Activated CD4-positive, alpha-beta T cell treated with anti-CD3 and anti-CD28 coated beads for 36 hours (primary cell): ENCODE data around the gene TBC1D19. TPM values are rescaled to one million over a fixed set of nuclear protein-coding genes. Genes with fewer than 3 reads are reported as not detected.
A peak's percentile ranks its signal among the peaks of the same experiment; 100 is the strongest.

Experiments used
- ATAC-seq: fragments of 200-7000 bp; cut with Tn5 transposase; one replicate; pipeline ENCODE4 v1.10.0; 2021; ENCODE audit warnings: mild to moderate bottlenecking, moderate library complexity
- CTCF ChIA-PET: fragments of 350-600 bp; sonication (Branson Sonifier 250); formaldehyde crosslinking; loops from one replicate; lab custom pipeline; 2021; ENCODE audit warnings: antibody characterized with exemption; lab: Charles Lee
- POLR2A ChIA-PET: fragments of 350-600 bp; sonication (Branson Sonifier 250); formaldehyde crosslinking; loops from one replicate; lab custom pipeline; 2021; ENCODE audit warnings: antibody characterized with exemption, inconsistent platforms; lab: Charles Lee
- DNase-seq: peaks from one replicate; pipeline ENCODE4 v3.0.0-alpha.2; 2020
- H3K27ac Mint-ChIP-seq: one replicate; pipeline ENCODE4 v1.8.0; 2021; ENCODE audit warnings: mixed read lengths
- H3K27me3 Mint-ChIP-seq: one replicate; pipeline ENCODE4 v1.8.0; 2021; ENCODE audit warnings: mixed read lengths
- H3K36me3 Mint-ChIP-seq: one replicate; pipeline ENCODE4 v1.8.0; 2021; ENCODE audit warnings: low read depth, mixed read lengths
- H3K4me1 Mint-ChIP-seq: one replicate; pipeline ENCODE4 v1.8.0; 2021; ENCODE audit warnings: mixed read lengths
- H3K4me3 Mint-ChIP-seq: one replicate; pipeline ENCODE4 v1.8.0; 2021; ENCODE audit warnings: mild to moderate bottlenecking, moderate library complexity, mixed read lengths
- H3K9me3 Mint-ChIP-seq: one replicate; pipeline ENCODE4 v1.8.0; 2021; ENCODE audit warnings: low read depth, mixed read lengths
- intact Hi-C, 2 experiments: fragments of 100-400 bp; cut with DNase I in 1 of 2; cut with micrococcal nuclease in 1 of 2; formaldehyde crosslinking; loops; one replicate each; pipeline versions ENCODE4 v1.14.2 to v1.15.1; 2022 to 2024; cut with DNase I, micrococcal nuclease
- total RNA-seq, 2 experiments: library from RNA; stranded (reverse); gene quantifications; one replicate each; pipeline ENCODE4 v1.2.3, GENCODE V29; 2021

Gene TBC1D19
- total RNA-seq, 2 experiments from 2014 or later: 5.0 to 5.3 TPM

- intact Hi-C loops: no loop called here
Measured at GRCh38 chr4:26782168-26782829, 198.4 kb downstream of the TBC1D19 start.

GRCh38 chr4:26782830-26783202, 198.9 kb downstream of the TBC1D19 start:
- ATAC-seq (no peak), DNase-seq (no peak)
- Mint-ChIP-seq H3K4me1 (peaks cover 7% of the 10 kb centered on the region), H3K36me3 (no peaks in the 10 kb centered on the region), H3K9me3 (no peaks in the 10 kb centered on the region), H3K27me3 (no peaks in the 10 kb centered on the region), H3K4me3 (no peak overlapping the region), H3K27ac (no peak overlapping the region)
- ChIA-PET CTCF (no interaction called here), POLR2A (no interaction called here)
- intact Hi-C loops: no loop called here

More at GRCh38 chr4:26782168-26782829, 198.4 kb downstream of the TBC1D19 start:
- H3K27me3 Mint-ChIP-seq: no peaks in the 10 kb centered on the region
- ChIA-PET POLR2A (no interaction called here), CTCF (no interaction called here)
- no peaks in the 10 kb centered on the region for H3K9me3 Mint-ChIP-seq
- peaks cover 1% of the 10 kb centered on the region for H3K4me1 Mint-ChIP-seq
- ATAC-seq: no peak
- no peak for DNase-seq
- H3K27ac Mint-ChIP-seq: no peak overlapping the region
- H3K36me3 Mint-ChIP-seq: no peaks in the 10 kb centered on the region
- no peak overlapping the region for H3K4me3 Mint-ChIP-seq

- POLR2A ChIA-PET: no interaction called here
- H3K27me3 Mint-ChIP-seq: peaks cover 2% of the 10 kb centered on the region
- no peak overlapping the region for H3K27ac Mint-ChIP-seq
- H3K4me1 Mint-ChIP-seq: peaks cover 15% of the 10 kb centered on the region
- intact Hi-C loops: no loop called here
- peaks cover 2% of the 10 kb centered on the region for H3K36me3 Mint-ChIP-seq
- no peak overlapping the region for H3K4me3 Mint-ChIP-seq
- peaks cover 2% of the 10 kb centered on the region for H3K9me3 Mint-ChIP-seq
- ATAC-seq (no peak), DNase-seq (no peak)
- CTCF ChIA-PET: no interaction called here
Measured at GRCh38 chr4:26784207-26784865, 200.5 kb downstream of the TBC1D19 start.

- no peak for ATAC-seq
- intact Hi-C loops: loop anchor here in 1 of 2 experiments (5.0 kb wide), 1 partner anchor 227 kb away; no protein-coding TSS in a partner anchor
- Mint-ChIP-seq H3K36me3 (peaks cover 4% of the 10 kb centered on the region), H3K4me3 (no peak overlapping the region), H3K9me3 (peaks cover 5% of the 10 kb centered on the region), H3K27ac (no peak overlapping the region), H3K4me1 (peaks cover 15% of the 10 kb centered on the region), H3K27me3 (peaks cover 3% of the 10 kb centered on the region)
- ChIA-PET POLR2A (no interaction called here), CTCF (no interaction called here)
- DNase-seq: no peak
Measured at GRCh38 chr4:26785312-26785711, 201.4 kb downstream of the TBC1D19 start.

- peaks cover 4% of the 10 kb centered on the region for H3K36me3 Mint-ChIP-seq
- DNase-seq (no peak), ATAC-seq (no peak)
- peaks cover 5% of the 10 kb centered on the region for H3K9me3 Mint-ChIP-seq
- peaks cover 3% of the 10 kb centered on the region for H3K27me3 Mint-ChIP-seq
- ChIA-PET CTCF (no interaction called here), POLR2A (no interaction called here)
- peaks cover 15% of the 10 kb centered on the region for H3K4me1 Mint-ChIP-seq
- no peak overlapping the region for H3K4me3 Mint-ChIP-seq
- H3K27ac Mint-ChIP-seq: no peak overlapping the region
- intact Hi-C loops: loop anchor here in 1 of 2 experiments (5.0 kb wide), 1 partner anchor 226 kb away; no protein-coding TSS in a partner anchor
Measured at GRCh38 chr4:26785810-26786209, 201.9 kb downstream of the TBC1D19 start.

GRCh38 chr4:26786916-26787315, 203.0 kb downstream of the TBC1D19 start:
- no peak overlapping the region for H3K27ac Mint-ChIP-seq
- H3K36me3 Mint-ChIP-seq: peaks cover 4% of the 10 kb centered on the region
- no peak for ATAC-seq
- H3K27me3 Mint-ChIP-seq: peaks cover 3% of the 10 kb centered on the region
- no peak overlapping the region for H3K4me3 Mint-ChIP-seq
- intact Hi-C loops: loop anchor here in 1 of 2 experiments (5.0 kb wide), 1 partner anchor 225 kb away; no protein-coding TSS in a partner anchor
- POLR2A ChIA-PET: interaction anchor here (0.6 kb wide), 1 partner anchor 35 kb away, joined by 8 read pairs; no protein-coding TSS in a partner anchor
- peaks cover 15% of the 10 kb centered on the region for H3K4me1 Mint-ChIP-seq
- peaks cover 5% of the 10 kb centered on the region for H3K9me3 Mint-ChIP-seq
- CTCF ChIA-PET: interaction anchor here (1.0 to 1.2 kb wide), 2 partner anchors 221 to 251 kb away, joined by 4 read pairs; no protein-coding TSS in a partner anchor
- DNase-seq: no peak

GRCh38 chr4:26787461-26788340, 203.8 kb downstream of the TBC1D19 start:
- peak; percentile 74 for DNase-seq
- peaks cover 4% of the 10 kb centered on the region for H3K36me3 Mint-ChIP-seq
- peaks cover 15% of the 10 kb centered on the region for H3K4me1 Mint-ChIP-seq
- ATAC-seq: peak; percentile 97
- H3K9me3 Mint-ChIP-seq: peaks cover 5% of the 10 kb centered on the region
- ChIA-PET CTCF (interaction anchor here (0.6 to 1.2 kb wide), 5 partner anchors 14 to 250 kb away, joined by 3 to 4 read pairs (median 3); no protein-coding TSS in a partner anchor), POLR2A (no interaction called here)
- H3K4me3 Mint-ChIP-seq: no peak overlapping the region
- intact Hi-C loops: loop anchor here in 1 of 2 experiments (5.0 kb wide), 1 partner anchor 225 kb away; no protein-coding TSS in a partner anchor
- H3K27ac Mint-ChIP-seq: peak overlapping the region; percentile 26
- peaks cover 3% of the 10 kb centered on the region for H3K27me3 Mint-ChIP-seq

- ATAC-seq (peak; percentile 65), DNase-seq (no peak)
- Mint-ChIP-seq H3K9me3 (peaks cover 5% of the 10 kb centered on the region), H3K27me3 (peaks cover 3% of the 10 kb centered on the region), H3K4me1 (peaks cover 15% of the 10 kb centered on the region), H3K36me3 (peaks cover 4% of the 10 kb centered on the region), H3K27ac (peak overlapping the region; percentile 26), H3K4me3 (no peak overlapping the region)
- CTCF ChIA-PET: interaction anchor here (0.8 to 1.2 kb wide), 2 partner anchors 13 to 219 kb away, joined by 3 to 4 read pairs; no protein-coding TSS in a partner anchor
- POLR2A ChIA-PET: no interaction called here
- intact Hi-C loops: loop anchor here in 1 of 2 experiments (5.0 kb wide), 1 partner anchor 224 kb away; no protein-coding TSS in a partner anchor
Measured at GRCh38 chr4:26788341-26788733, 204.5 kb downstream of the TBC1D19 start.

- intact Hi-C loops: loop anchor here in 1 of 2 experiments (5.0 kb wide), 1 partner anchor 223 kb away; no protein-coding TSS in a partner anchor
- H3K4me3 Mint-ChIP-seq: no peak overlapping the region
- H3K4me1 Mint-ChIP-seq: peaks cover 15% of the 10 kb centered on the region
- peaks cover 5% of the 10 kb centered on the region for H3K9me3 Mint-ChIP-seq
- DNase-seq (no peak), ATAC-seq (no peak)
- peaks cover 3% of the 10 kb centered on the region for H3K27me3 Mint-ChIP-seq
- ChIA-PET CTCF (no interaction called here), POLR2A (no interaction called here)
- no peak overlapping the region for H3K27ac Mint-ChIP-seq
- H3K36me3 Mint-ChIP-seq: peaks cover 4% of the 10 kb centered on the region
Measured at GRCh38 chr4:26789208-26789607, 205.3 kb downstream of the TBC1D19 start.

GRCh38 chr4:26791346-26791745, 207.5 kb downstream of the TBC1D19 start:
- ChIA-PET CTCF (no interaction called here), POLR2A (no interaction called here)
- H3K9me3 Mint-ChIP-seq: peaks cover 5% of the 10 kb centered on the region
- intact Hi-C loops: no loop called here
- DNase-seq (no peak), ATAC-seq (no peak)
- H3K4me1 Mint-ChIP-seq: peaks cover 15% of the 10 kb centered on the region
- H3K36me3 Mint-ChIP-seq: peaks cover 4% of the 10 kb centered on the region
- no peak overlapping the region for H3K4me3 Mint-ChIP-seq
- peaks cover 6% of the 10 kb centered on the region for H3K27me3 Mint-ChIP-seq
- H3K27ac Mint-ChIP-seq: no peak overlapping the region

- Mint-ChIP-seq H3K27ac (no peak overlapping the region), H3K36me3 (peaks cover 4% of the 10 kb centered on the region), H3K4me3 (no peak overlapping the region), H3K9me3 (peaks cover 7% of the 10 kb centered on the region), H3K27me3 (peaks cover 6% of the 10 kb centered on the region), H3K4me1 (peaks cover 10% of the 10 kb centered on the region)
- no peak for DNase-seq
- intact Hi-C loops: no loop called here
- ChIA-PET POLR2A (no interaction called here), CTCF (no interaction called here)
- no peak for ATAC-seq
Measured at GRCh38 chr4:26792639-26793038, 208.8 kb downstream of the TBC1D19 start.
